Testis (tissue), 3 donors: ENCODE results near the gene PHRF1. TPM values are rescaled to one million over a fixed set of nuclear protein-coding genes. Genes with fewer than 3 reads are reported as not detected.

Source experiments
- DNase-seq: peaks from one replicate; pipeline ENCODE4 v3.0.0-alpha.2; 2019
- H3K27ac ChIP-seq, 2 donors: fragments of 200-600 bp; sonication (generic); one replicate each; pipeline ENCODE4 v1.5.1; 2019
- H3K27me3 ChIP-seq: fragments of 200-600 bp; sonication (generic); one replicate; pipeline ENCODE4 v1.5.1; 2019
- H3K36me3 ChIP-seq: fragments of 200-600 bp; sonication (generic); one replicate; pipeline ENCODE4 v1.5.1; 2017; ENCODE audit warnings: low read depth; ENCODE audit errors: missing control alignments
- H3K4me1 ChIP-seq: fragments of 200-600 bp; sonication (generic); one replicate; pipeline ENCODE4 v1.5.1; 2019
- H3K4me3 ChIP-seq, 2 donors: fragments of 200-600 bp; sonication (generic); one replicate each; pipeline ENCODE4 v1.5.1; 2017 to 2019
- H3K9me3 ChIP-seq: fragments of 200-600 bp; sonication (generic); one replicate; pipeline ENCODE4 v1.5.1; 2017
- POLR2A ChIP-seq: fragments of 450-650 bp; IDR thresholded peaks from one replicate; pipeline ENCODE4 v1.6.1; 2017; ENCODE audit warnings: antibody characterized with exemption, mild to moderate bottlenecking, moderate library complexity
- WGBS, 2 donors: methylation state at CpG; one replicate each; pipeline ENCODE4 v1.1.5; 2018; 5-methylcytosine and 5-hydroxymethylcytosine counted together
- intact Hi-C: fragments of 100-400 bp; cut with DNase I; formaldehyde crosslinking; loops from one replicate; pipeline ENCODE4 v1.15.1; 2023; ENCODE audit warnings: low total_unique reads
- polyA plus RNA-seq: library from polyadenylated mRNA; stranded (reverse); fragments of 350-450 nt; fragmentation: Illumina TruSeq; extraction: RNeasy Lipid Tissue Mini Kit (QIAGEN cat#74804); gene quantifications from one replicate; pipeline ENCODE4 v1.2.3, GENCODE V29; 2014; ENCODE audit warnings: low read depth, low replicate concordance; ENCODE audit not compliant: insufficient read depth
- total RNA-seq, 2 donors: library from RNA; depleted of rRNA; stranded (reverse); fragments of >200 nt; gene quantifications; one replicate each; pipeline ENCODE4 v1.2.3, GENCODE V29; 2016
- TF ChIP-seq, protein P1 (sequence below), 3 experiments: fragments of 450-650 bp in 2 of 3; fragments of 200-600 bp in 1 of 3; sonication (generic) in 1 of 3; IDR thresholded peaks; one replicate each; pipeline ENCODE4 v1.5.1; 2016 to 2019; ENCODE audit warnings: antibody characterized with exemption in 3 of 3, mild to moderate bottlenecking in 2 of 3, moderate library complexity in 1 of 3

Gene PHRF1
- total and polyA plus RNA-seq, 3 donors from 2014 or later, result 30.2 to 74.4 (median 62.9) TPM

DNA sequence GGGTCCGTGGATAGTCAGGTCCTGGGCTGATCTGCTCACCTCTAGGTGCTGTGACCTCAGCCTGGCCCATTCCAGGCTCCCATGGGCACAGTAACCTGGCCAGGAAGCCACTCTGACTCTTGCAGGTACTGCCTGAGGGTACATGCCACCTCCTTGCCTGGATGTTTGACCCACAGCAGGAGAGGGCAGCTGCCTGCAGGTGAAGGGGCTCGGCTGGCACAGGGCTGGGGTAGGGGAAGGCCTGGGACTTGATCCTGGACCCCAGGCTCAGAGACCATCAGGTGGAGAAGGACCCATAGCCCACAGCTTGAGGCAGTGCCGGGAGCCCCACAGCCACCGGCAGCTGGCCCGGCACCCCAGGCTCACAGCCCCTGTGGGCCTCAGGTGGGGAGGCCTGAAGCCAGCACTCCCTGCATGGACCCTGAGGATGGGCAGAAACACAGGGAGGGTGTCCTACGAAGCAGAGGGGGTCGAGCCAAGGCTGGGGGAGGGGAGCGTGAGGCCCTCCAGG lies 36.2 kb upstream of the PHRF1 start:
- Histone ChIP-seq H3K27ac (no peak overlapping the region), H3K9me3 (no peaks in the 10 kb centered on the region), H3K36me3 (no peaks in the 10 kb centered on the region), H3K4me3 (no peak overlapping the region), H3K4me1 (peaks cover 17% of the 10 kb centered on the region), H3K27me3 (no peaks in the 10 kb centered on the region)
- 94 to 96% methylated on average over 4 to 8 of the region's 8 CpGs for WGBS, 2 donors
- TF ChIP-seq, protein P1, sequence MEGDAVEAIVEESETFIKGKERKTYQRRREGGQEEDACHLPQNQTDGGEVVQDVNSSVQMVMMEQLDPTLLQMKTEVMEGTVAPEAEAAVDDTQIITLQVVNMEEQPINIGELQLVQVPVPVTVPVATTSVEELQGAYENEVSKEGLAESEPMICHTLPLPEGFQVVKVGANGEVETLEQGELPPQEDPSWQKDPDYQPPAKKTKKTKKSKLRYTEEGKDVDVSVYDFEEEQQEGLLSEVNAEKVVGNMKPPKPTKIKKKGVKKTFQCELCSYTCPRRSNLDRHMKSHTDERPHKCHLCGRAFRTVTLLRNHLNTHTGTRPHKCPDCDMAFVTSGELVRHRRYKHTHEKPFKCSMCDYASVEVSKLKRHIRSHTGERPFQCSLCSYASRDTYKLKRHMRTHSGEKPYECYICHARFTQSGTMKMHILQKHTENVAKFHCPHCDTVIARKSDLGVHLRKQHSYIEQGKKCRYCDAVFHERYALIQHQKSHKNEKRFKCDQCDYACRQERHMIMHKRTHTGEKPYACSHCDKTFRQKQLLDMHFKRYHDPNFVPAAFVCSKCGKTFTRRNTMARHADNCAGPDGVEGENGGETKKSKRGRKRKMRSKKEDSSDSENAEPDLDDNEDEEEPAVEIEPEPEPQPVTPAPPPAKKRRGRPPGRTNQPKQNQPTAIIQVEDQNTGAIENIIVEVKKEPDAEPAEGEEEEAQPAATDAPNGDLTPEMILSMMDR (IDR thresholded peaks at IDR 0.05), result no peak
- TF ChIP-seq POLR2A, result no peak
- intact Hi-C loops, result no loop called here
- no peak for DNase-seq

DNA sequence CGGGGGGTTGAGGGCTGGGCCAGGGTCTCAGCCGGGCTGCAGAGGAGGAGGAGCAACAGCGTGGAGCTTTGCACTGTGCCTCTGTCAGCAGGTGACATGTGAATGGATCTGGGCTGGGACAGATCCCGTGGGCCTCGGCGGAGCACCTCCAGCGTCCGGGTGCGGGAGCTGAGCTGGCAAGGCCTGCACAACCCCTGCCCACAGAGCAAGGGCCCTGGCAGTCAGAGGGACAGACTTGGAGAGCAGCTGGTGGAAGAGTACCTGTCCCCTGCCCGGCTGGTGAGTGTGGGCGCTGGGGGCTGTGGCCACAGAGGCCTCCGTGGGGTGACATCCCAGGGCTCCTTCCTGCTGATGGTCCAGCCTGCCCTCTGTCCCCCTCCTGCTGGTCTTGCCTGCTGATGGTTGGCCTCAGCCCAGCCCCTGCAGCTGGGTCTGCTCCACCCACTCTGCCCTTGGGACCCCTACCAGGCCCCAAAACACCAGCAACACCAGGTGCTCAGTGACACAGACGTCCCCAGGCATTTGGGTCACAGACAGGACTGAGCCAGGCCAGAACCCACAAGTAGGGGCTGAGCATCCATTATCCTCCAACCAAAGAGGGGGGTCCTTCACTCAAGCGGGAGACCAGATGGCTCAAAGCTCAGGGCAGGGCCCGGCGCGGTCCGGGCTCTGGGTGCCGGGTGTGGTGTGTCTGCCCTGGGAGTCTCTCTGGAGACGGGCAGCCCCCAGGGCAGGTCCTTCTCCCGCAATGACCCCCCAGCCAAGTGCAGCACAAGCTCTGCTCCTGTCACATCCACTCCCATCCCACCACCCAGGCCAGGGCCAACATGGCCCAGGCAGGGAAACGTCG lies 35.5 kb upstream of the PHRF1 start:
- no peak overlapping the region for H3K27ac ChIP-seq
- WGBS, 2 donors, result 87 to 100% methylated on average over 2 to 22 of the region's 23 CpGs
- intact Hi-C loops, result no loop called here
- no peaks in the 10 kb centered on the region for H3K27me3 ChIP-seq
- H3K4me1 ChIP-seq, result peaks cover 17% of the 10 kb centered on the region
- H3K9me3 ChIP-seq, result no peaks in the 10 kb centered on the region
- no peak for DNase-seq
- TF ChIP-seq, protein P1 (IDR thresholded peaks at IDR 0.05), result no peak
- no peak for TF ChIP-seq POLR2A
- no peak overlapping the region for H3K4me3 ChIP-seq
- no peaks in the 10 kb centered on the region for H3K36me3 ChIP-seq

DNA sequence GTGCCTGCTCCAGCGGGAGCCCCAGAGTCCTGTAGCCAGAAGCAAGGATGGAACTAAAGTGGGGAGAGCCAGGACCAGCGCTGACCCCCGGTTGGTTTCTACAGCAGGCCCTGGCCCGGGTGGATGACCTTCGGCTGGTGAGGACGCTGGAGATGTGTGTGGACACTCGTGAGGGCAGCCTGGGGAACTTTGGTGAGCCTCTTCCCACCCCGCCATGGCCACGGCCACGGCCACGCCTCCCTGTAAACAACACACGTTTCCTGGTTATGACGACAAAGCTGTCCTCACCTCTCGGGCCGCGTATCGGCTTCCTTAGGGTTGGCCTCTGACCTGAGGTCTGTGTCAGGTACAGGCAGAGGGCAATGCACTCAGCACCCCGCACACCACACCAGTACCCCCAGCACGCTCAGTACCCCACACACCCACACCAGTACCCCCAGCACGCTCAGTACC lies 34.8 kb upstream of the PHRF1 start:
- H3K4me1 ChIP-seq, result peaks cover 12% of the 10 kb centered on the region
- no peaks in the 10 kb centered on the region for H3K36me3 ChIP-seq
- DNase-seq, result no peak
- TF ChIP-seq POLR2A, result no peak
- TF ChIP-seq, protein P1 (IDR thresholded peaks at IDR 0.05), result no peak
- 91 to 96% methylated on average over 14 to 20 of the region's 20 CpGs for WGBS, 2 donors
- H3K27ac ChIP-seq, result no peak overlapping the region
- H3K4me3 ChIP-seq, result no peak overlapping the region
- no peaks in the 10 kb centered on the region for H3K9me3 ChIP-seq
- intact Hi-C loops, result no loop called here
- H3K27me3 ChIP-seq, result no peaks in the 10 kb centered on the region

DNA sequence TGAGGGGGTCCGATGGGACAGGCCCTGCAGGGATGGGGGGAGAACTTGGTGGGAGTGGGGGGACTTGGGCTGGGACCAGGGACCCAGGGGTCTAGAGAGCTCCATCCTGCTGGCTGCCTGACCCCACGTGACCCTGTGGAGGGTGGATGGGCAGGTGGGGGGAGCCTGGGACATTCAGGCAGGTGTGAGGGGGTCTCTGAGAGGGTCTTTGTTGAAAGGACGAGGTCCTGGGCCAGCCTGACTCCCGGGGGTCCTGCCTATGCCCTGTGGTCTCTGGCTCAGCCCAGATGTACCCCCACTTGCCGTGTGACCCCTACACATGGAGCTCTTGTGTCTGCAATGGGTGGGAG lies 31.5 kb upstream of the PHRF1 start:
- H3K36me3 ChIP-seq, result no peaks in the 10 kb centered on the region
- no peaks in the 10 kb centered on the region for H3K9me3 ChIP-seq
- H3K27me3 ChIP-seq, result no peaks in the 10 kb centered on the region
- H3K4me3 ChIP-seq, result no peak overlapping the region
- H3K4me1 ChIP-seq, result no peaks in the 10 kb centered on the region
- H3K27ac ChIP-seq, result no peak overlapping the region
- 90 to 94% methylated on average over 2 to 5 of the region's 5 CpGs for WGBS, 2 donors
- intact Hi-C loops, result no loop called here
- TF ChIP-seq, protein P1 (IDR thresholded peaks at IDR 0.05), result no peak
- TF ChIP-seq POLR2A, result no peak
- DNase-seq, result no peak
